ENCODE measurements around the gene ALG3.
"Not testable (repeated sequence)": the region's sequence is repeated elsewhere in the genome, so short reads cannot be mapped to it uniquely, and the experiment has no call there.

The ALG3 gene

DNA sequence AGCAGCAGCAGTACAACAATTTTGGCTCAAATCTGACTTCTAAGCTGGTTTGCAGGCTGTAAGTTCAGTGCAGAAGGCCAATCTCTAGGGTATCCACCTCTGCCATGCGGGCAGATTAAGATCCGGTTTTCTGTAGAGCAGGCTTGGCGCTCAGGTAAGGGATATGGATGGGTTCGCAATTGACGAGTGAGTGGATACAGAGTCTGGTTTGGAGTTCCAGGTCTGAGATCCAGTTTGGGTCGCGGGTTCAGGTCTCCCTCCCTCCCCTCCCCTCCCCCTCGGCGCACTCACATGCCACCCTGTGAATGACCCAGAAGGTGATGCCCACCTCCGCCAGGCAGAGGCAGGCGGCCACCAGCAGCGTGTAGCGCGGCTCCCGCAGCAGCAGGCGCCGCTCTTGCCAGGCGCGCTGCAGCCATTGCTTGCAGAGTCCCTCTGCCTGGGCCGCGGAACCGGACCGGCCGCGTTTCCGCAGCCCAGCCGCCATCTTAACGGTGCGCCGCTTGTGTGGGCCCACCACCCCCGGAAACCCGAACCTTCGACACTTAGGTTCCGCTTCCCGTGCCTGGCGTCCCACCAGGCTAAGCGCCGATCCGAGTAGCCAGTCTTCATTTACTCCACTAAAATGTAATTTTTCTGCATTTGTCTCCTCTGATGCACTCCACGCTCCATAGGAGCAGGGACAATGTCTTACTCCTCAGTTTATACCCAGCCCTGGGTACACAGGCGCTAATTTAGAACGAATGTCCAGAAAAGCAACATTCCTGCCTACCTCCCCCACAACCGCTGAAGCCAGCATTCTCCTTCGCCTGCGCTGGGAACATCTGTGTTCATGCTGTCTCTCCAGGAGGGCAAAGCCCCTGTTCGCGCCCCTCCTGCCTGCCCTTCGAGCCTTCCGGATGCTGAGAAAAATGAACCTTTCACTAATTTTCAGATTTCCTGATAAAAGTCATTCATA lies at the start of gene ALG3:
TSS of gene ALG3 (minus strand) at position 509 of the 958 bp plus-strand sequence. CDS start at position 487, 22 bp downstream.
- DNase-seq, result peak; percentile 89

DNA sequence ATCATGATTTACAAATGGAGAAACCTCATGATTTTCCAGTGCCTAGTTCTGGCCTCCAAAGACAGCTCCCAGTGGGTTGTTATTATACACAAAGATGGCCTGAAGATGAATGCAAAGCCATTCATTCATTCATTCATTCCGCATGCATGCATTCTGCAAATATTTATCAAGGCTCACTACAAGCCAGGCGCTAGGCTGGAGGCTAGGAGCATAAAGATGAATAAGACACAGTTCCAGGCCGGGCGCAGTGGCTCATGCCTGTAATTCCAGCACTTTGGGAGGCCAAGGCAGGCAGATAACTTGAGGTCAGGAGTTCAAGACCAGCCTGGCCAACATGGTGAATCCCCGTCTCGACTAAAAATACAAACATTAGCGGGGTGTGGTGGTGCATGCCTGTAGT lies 47.9 kb upstream of the ALG3 start:
- DNase-seq, result no peak

DNA sequence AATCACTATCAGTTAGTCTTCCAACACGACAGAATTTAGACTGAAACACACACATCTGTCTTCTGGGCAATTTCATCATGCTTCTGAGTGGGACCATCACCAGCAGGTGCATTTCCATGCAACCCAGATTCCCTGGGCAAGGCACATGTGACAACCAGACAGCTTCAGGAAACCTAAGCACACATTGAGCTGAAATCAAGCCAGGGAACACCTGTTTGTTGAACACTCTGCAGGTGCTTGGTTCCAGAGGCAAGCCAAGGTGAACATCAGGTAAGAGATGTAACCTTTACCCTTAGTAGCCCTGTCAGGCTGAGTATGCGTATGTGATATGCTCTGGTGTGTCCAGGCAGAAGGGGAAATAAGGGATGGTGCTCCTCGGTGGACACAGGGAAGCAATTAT lies 47.0 kb upstream of the ALG3 start:
- DNase-seq, result no peak

DNA sequence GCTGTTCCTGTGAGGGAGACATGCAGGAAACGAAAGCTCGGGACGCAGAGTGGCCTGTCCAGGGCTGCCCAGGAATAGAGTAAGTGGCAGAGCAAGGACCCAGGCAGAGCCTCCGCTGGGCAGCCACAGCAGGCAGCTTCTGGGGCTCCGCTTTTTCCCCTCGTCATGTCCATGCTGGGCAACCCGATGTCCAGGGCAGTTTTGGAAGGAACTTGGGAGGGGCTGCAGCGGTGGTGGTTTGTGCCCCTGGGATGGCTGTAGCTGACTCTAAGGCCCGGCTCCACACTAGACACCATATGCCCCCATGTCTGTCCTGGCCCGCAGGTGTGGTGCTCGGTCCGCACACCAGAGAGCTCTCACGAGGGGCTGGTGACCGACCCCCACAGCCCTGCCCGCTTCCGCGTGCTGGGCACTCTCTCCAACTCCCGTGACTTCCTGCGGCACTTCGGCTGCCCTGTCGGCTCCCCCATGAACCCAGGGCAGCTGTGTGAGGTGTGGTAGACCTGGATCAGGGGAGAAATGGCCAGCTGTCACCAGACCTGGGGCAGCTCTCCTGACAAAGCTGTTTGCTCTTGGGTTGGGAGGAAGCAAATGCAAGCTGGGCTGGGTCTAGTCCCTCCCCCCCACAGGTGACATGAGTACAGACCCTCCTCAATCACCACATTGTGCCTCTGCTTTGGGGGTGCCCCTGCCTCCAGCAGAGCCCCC lies 43.1 kb upstream of the ALG3 start:
- DNase-seq, result no peak

DNA sequence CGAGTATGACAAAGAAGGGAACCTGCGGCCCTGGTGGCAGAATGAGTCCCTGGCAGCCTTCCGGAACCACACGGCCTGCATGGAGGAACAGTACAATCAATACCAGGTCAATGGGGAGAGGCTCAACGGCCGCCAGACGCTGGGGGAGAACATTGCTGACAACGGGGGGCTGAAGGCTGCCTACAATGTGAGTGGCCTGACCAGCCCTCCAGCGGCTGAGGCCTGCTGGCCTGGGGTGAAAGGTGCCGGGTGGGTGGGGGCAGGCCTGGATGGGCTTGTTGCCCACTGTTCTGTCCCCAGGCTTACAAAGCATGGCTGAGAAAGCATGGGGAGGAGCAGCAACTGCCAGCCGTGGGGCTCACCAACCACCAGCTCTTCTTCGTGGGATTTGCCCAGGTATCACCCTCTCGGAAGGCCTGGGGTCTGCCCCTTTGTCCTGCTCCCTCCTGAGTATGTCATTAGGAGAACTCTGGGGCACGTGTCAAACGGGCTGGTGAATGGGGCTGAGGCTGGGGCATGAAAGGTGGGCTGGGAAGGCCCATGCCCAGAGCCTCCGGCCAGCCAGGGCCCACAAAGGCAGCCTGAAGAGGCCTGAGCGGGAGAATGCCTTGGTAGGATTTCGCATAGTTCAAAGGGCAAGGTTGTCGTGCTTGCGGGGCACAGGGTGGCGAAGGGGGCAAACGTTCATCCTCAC lies 42.4 kb upstream of the ALG3 start:
- no peak for DNase-seq

DNA sequence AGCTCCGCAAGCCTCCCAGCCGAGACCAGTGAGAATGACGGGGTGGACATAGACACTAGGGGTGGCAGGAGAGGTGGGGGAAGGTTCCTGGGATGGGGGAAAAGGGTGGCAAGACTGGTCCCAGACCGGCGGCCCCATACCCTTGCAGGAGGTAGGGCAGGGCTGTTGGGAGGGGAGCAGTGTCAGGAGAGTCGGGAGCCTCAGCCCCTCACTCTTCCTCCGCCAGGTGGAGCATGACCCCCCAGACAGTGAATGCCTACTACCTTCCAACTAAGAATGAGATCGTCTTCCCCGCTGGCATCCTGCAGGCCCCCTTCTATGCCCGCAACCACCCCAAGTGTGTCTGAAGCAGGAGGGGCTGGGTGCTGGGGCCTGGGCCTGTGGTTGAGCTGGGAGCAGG lies 41.6 kb upstream of the ALG3 start:
- no peak for DNase-seq

DNA sequence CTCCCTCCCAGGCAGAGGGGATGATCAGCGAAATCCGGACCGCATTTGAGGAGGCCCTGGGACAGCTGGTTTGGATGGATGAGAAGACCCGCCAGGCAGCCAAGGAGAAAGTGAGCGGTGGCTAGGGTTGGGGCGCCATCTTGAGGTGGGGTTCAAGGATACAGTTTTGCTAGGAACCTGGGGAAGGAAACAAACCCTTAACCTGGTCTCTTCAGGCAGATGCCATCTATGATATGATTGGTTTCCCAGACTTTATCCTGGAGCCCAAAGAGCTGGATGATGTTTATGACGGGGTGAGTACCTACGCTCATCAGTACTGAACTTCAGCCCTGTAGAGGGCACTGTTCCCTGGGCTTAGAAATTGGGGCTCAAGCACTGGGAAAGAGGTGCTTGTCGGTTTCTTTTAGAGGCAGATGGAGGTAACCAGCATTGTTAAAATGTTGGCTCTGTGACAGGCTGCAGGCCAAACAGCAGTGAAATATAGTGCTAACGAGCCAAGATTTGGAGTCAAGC lies 40.7 kb upstream of the ALG3 start:
- peak; percentile 46 for DNase-seq

DNA sequence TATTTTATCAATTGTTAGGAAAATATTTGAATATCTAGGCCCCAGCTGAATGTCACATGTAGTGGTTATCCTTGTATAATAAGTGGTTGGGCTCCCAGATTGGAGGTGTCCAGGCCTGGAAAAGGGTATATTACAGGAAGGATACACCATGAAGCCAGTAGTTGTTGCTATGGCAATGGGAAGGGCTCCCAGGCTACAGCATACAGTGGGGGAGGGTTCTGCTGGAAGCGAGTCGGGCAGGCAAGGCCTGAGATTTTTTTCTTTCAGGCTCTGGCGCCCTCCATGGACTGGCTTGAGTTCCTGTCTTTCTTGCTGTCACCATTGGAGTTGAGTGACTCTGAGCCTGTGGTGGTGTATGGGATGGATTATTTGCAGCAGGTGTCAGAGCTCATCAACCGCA lies 35.9 kb upstream of the ALG3 start:
- DNase-seq, result peak; percentile 69

DNA sequence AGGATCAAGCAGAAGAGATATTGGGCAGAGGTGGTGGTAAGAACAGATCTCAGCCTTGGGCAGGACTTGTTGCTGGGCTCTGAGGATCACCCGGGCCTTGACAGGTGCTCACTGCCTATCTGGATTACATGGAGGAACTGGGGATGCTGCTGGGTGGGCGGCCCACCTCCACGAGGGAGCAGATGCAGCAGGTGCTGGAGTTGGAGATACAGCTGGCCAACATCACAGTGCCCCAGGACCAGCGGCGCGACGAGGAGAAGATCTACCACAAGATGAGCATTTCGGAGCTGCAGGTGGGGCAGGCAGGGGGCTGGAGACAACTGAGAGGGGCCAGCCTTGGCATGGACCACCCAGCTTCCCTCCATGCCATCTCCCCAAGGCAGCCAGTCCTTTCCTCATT lies 34.9 kb upstream of the ALG3 start:
- DNase-seq, result no peak

DNA sequence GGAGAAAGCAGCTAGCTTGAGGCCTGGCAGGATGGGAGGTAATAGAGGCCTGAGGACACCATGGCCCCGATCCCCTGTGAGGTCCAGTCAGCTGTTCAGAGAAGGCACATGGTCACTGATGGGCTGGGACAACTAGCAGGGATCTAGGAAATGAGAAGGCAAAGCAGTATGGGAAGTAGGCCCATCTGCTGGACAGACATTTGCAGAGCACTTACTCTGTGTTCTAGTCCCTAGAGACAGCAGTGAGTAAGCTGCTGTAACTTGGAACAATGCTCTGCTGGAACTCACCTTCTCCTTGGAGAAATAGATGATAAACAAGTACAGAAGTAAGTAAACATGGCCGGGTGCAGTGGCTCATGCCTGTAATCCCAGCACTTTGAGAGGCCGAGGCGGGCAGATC lies 34.2 kb upstream of the ALG3 start:
- no peak for DNase-seq

DNA sequence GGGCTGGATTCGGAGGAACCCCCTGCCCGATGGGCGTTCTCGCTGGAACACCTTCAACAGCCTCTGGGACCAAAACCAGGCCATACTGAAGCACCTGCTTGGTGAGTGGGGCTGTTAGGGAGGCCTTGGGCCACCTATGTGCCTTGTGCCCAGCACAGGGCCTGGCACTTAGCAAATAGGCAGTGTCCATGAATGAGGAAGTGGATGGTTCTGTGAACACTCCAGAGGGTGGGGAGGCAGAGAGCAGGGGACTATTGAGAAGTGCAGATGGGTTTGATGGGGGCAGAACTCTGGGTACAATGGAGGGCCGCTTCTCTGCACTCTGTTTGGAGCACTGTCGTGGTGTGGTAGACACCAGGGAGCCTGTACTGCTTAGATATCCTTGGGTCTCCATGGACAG lies 28.6 kb upstream of the ALG3 start:
- no peak for DNase-seq

DNA sequence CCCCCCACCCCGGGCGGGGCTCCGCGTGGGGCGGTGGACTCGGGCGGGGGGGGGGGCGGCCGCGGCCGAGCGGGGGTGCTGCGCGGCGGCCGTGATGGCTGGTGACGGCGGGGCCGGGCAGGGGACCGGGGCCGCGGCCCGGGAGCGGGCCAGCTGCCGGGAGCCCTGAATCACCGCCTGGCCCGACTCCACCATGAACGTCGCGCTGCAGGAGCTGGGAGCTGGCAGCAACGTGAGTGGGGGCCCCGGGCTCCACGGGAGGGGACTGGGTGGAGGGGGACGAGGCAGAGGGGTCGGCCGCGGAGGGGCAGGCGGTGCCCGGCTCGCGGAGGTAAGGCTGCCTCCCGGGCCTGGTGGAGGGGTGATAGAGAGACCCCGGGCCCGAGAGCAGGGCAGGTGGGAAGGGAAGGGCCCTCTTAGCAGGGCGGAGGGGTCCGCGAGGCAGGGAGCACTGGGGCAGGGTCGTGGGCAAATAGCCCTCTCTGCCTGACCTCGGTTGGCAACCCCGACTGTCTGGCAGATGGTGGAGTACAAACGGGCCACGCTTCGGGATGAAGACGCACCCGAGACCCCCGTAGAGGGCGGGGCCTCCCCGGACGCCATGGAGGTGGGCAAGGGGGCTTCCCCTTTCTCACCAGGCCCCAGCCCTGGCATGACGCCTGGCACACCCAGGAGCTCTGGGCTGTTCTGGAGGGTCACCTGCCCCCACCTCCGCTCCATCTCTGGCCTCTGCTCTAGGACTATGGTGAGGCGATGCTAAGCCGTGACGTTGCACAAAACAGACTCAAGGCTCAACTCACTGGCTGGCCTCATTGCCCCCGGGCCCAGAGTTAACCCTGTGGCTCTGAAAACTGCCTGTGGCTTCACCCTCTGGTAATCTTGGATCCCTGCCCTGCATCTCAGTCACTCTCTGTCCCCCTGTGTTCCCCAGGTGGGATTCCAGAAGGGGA lies 27.5 kb upstream of the ALG3 start, which contains the start of gene ECE2:
TSS of gene ECE2 (plus strand) at position 62 of the 950 bp plus-strand sequence. CDS start at position 194, 132 bp downstream.
- DNase-seq, result no peak

DNA sequence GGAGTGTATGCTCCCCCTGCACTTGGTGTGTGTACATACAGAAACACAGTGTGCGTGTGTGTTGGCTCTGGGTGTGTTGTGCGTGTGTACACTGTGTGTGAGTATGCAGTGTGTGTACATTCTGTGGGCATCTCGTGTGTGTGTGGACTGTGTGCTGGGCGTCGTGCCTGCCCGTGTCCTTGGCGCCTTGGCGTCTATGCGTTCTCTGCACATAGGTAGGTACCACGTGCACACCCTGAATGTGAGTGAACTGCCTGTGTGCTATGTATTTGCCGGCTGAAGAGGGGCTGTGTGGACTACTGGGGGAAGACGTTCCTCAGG lies 26.6 kb upstream of the ALG3 start:
- no peak for DNase-seq

DNA sequence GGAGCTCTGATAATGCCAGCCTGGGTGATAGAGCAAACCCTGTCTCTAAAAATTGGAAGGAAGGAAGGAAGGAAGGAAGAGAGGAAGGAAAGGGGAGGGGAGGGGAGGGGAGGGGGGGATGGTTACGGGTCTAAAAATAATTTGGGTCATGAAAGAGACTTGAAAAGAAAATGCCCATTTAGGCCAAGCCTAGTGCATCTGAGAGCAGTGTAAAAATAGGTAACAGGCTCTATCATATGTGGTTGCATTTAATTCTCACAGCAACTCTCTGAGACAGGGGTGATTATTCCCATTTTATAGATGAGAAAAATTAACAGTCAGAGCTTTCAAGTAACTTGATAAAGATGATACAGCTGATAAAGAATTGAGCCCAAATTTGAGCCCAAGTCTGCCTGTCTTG lies 23.5 kb upstream of the ALG3 start:
- DNase-seq, result no peak

DNA sequence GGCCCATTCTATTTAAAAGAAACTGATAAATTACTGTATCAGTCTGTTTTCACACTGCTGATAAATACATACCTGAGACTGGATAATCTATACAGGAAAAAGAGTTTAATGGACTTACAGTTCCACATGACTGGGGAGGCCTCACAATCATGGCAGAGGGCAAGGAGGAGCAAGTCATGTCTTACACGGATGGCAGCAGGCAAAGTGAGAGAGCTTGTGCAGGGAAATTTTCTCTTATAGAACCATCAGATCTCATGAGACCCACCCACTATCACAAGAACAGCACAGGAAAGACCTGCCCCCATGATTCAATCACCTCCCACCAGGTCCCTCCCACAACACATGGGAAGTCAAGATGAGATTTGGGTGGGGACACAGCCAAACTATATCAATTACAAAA lies 18.5 kb upstream of the ALG3 start:
- not testable (repeated sequence) for DNase-seq

DNA sequence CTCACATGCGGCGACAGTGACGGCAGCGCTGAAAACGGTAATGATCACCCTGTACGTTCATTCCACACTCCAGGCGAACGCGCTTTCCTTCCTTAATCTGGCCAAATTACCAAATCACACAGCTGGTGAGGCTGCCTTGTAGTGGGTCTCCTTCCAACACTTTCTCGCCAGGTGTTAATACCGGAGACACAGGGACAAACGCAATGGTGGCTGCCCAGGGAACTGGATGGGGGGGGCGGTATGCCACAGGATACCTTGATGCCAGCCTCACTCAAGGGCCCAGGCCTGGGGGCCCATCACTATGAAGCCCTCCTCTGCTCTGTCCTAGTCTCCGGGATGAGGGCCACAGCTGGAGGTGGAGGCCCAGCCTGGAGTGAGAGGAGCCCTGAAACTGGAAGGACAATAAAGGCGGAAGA lies 14.0 kb upstream of the ALG3 start:
- DNase-seq, result no peak

DNA sequence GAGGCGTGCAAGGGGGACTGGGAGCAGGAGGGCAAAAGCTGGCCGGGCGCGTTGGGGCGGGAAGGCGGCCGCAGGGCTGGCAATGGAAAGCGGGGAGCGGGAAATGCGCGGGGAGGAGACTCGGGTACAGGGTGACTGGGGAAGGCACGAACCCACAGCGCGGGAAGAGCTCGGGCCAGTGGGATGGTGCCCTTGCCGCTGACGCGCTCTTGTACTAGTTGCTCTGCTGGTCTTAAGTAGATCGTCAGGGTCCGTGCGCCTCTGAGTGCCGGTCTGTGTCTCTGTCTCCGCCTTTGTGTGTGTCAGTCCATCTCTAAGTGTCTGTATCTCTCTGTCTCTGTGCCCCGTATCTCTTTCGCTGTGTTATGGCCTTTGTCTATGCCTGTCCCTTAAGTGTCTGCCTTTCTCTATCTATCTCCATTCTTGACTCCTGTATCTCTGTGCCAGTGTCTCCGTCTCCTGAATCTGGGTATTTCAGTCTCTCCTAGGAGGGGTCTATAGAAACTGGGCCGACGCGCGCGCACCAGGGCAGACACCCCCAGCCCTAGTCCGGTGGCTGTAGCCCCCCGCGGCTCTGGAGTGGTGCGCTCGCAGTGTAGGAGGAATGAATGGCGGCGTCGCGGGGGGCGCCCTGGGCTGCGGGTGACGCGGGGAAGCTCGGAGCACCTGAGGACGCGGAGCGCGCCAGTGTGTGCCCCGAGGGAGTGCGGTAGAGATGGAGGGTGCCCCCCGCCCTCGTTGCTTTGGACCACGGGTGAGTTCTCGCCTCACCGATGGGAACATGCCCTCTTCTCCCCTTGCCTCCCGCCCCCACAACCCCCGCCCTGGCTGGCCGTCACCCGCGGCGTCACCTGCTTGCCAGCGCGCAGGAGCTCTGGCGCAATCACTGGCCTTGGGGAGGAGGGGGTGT lies 13.3 kb upstream of the ALG3 start:
- DNase-seq, result peak; percentile 10

DNA sequence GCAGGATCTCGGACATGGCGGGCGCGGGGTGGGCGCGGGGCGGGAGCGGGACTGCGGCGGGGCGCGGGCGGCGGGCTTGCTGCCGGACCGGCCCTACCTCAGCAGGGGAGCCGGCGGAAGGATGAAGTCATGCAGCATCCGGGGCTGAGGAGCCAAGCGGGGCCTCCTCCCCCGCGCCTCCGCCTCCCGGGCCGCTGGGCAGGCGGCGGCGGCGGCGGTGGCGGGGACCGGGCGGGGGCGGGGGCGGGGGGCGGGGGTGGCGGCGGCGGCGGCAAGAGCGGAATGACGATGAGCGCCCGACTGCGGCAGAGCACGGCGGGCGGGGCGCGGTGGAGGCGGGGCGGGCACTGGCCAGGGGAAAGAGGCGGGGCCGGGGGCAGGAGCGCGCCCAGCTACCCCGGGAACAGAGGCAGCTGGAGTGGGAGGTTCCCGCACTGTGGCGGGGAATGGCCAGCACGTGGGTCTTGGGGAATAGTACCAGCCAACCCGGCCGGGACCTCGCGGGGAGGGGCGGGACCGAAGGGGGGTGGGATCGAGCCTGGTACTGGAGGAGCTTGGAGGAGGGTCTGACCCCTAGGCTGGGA lies 12.6 kb upstream of the ALG3 start, which contains the start of gene CAMK2N2:
TSS of gene CAMK2N2 (minus strand) at position 284 of the 584 bp plus-strand sequence. CDS start at position 16, 268 bp downstream.
- DNase-seq, result peak; percentile 39

DNA sequence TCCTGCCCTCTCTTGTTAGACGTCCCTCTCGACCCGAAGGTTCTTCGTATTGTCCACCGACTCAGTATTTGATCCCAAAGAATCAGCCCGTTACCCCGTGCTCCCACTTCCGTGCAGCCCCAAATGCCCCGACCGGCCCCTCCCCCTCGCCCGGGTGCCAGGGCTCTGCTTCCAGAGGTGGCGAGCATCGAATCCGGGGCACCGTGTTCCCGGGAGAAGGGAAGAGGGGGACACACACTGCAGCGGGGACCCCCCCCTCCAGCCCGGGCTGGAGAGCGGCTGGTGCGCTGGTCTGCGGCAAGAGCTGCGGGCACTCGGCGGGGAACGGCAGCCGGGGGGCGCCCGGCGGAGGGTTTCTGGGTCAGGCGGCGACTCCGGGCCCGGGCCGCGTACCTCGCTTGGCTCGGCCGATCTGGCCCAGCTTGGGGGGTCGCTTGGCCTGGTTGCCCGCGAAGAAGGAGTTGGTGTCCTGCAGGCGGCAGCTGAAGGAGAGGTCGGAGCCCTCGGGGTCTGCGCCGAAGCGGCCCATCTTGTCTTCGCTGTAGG lies 12.0 kb upstream of the ALG3 start:
- no peak for DNase-seq

Measured in fibroblast of skin of right biceps (primary cell).